ENCODE results near the gene VWA8. TPM values are rescaled to one million over a fixed set of nuclear protein-coding genes. Genes with fewer than 3 reads are reported as not detected.
A peak's percentile ranks its signal among the peaks of the same experiment; 100 is the strongest.
"Not testable (repeated sequence)": the region's sequence is repeated elsewhere in the genome, so short reads cannot be mapped to it uniquely, and the experiment has no call there.

Gene VWA8
- total and polyA plus RNA-seq, 7 experiments from 2014 or later, result 4.8 to 26.3 (median 21.6) TPM

- H3K36me3 Mint-ChIP-seq, result peaks cover 9 to 51% (median 25%) of the 10 kb centered on the region in 5 donors
- CTCF ChIA-PET, result interaction anchor here (0.6 kb wide), 1 partner anchor 92 kb away, joined by 4 read pairs; no protein-coding TSS in a partner anchor
- no peaks in the 10 kb centered on the region for H3K9me3 ChIP-seq (ENCODE audit: control insufficient read depth in 2 of 3, low read length in 3 of 3)
- peaks cover 0 to 7% (median 0%) of the 10 kb centered on the region in 3 experiments for H3K36me3 ChIP-seq (ENCODE audit: control insufficient read depth in 2 of 3, insufficient read depth in 3 of 3, low read length in 3 of 3)
- peaks cover 2 to 21% (median 13%) of the 10 kb centered on the region in 7 donors for H3K4me1 Mint-ChIP-seq
- no peak overlapping the region for H3K27ac Mint-ChIP-seq
- no peaks in the 10 kb centered on the region for H3K9me3 Mint-ChIP-seq
- H3K27ac ChIP-seq (ENCODE audit: low read depth, low read length), result no peak overlapping the region
- H3K4me1 ChIP-seq (ENCODE audit: control insufficient read depth in 2 of 2, insufficient read depth in 2 of 2, low read length in 2 of 2), result no peaks in the 10 kb centered on the region
- POLR2A ChIA-PET, result interaction anchor here (0.5 kb wide), 1 partner anchor 122 kb away, joined by 3 read pairs; no protein-coding TSS in a partner anchor
- no peak overlapping the region for H3K4me3 Mint-ChIP-seq
- H3K4me3 ChIP-seq (ENCODE audit: low read length), result no peak overlapping the region
- ATAC-seq (no peak), DNase-seq (no peak)
- no peaks in the 10 kb centered on the region for H3K27me3 Mint-ChIP-seq
- no peaks in the 10 kb centered on the region for H3K27me3 ChIP-seq (ENCODE audit: control insufficient read depth in 2 of 2, insufficient read depth in 2 of 2, low read length in 2 of 2)
- intact Hi-C loops (cut with micrococcal nuclease), result no loop called here
Measured at GRCh38 chr13:41579881-41580280, 381.0 kb downstream of the VWA8 start.

GRCh38 chr13:41579168-41579567, 381.7 kb downstream of the VWA8 start:
- no peaks in the 10 kb centered on the region for H3K27me3 ChIP-seq (ENCODE audit: control insufficient read depth in 2 of 2, insufficient read depth in 2 of 2, low read length in 2 of 2)
- DNase-seq (no peak), ATAC-seq (no peak)
- H3K4me1 Mint-ChIP-seq, result peaks cover 2 to 21% (median 13%) of the 10 kb centered on the region in 7 donors
- H3K27ac Mint-ChIP-seq, result no peak overlapping the region
- H3K36me3 ChIP-seq (ENCODE audit: control insufficient read depth in 2 of 3, insufficient read depth in 3 of 3, low read length in 3 of 3), result peaks cover 0 to 7% (median 0%) of the 10 kb centered on the region in 3 experiments
- H3K4me3 ChIP-seq (ENCODE audit: low read length), result no peak overlapping the region
- no peak overlapping the region for H3K27ac ChIP-seq (ENCODE audit: low read depth, low read length)
- H3K4me1 ChIP-seq (ENCODE audit: control insufficient read depth in 2 of 2, insufficient read depth in 2 of 2, low read length in 2 of 2), result no peaks in the 10 kb centered on the region
- intact Hi-C loops (cut with micrococcal nuclease), result no loop called here
- POLR2A ChIA-PET, result interaction anchor here (0.5 kb wide), 1 partner anchor 121 kb away, joined by 3 read pairs; no protein-coding TSS in a partner anchor
- no peaks in the 10 kb centered on the region for H3K9me3 ChIP-seq (ENCODE audit: control insufficient read depth in 2 of 3, low read length in 3 of 3)
- peaks cover 9 to 49% (median 28%) of the 10 kb centered on the region in 5 donors for H3K36me3 Mint-ChIP-seq
- H3K27me3 Mint-ChIP-seq, result no peaks in the 10 kb centered on the region
- CTCF ChIA-PET, result no interaction called here
- no peaks in the 10 kb centered on the region for H3K9me3 Mint-ChIP-seq
- no peak overlapping the region for H3K4me3 Mint-ChIP-seq

GRCh38 chr13:41578371-41578770, 382.5 kb downstream of the VWA8 start:
- Mint-ChIP-seq H3K36me3 (peaks cover 9 to 44% (median 27%) of the 10 kb centered on the region in 5 donors), H3K4me3 (no peak overlapping the region), H3K27me3 (no peaks in the 10 kb centered on the region), H3K9me3 (no peaks in the 10 kb centered on the region), H3K4me1 (peaks cover 2 to 21% (median 13%) of the 10 kb centered on the region in 7 donors), H3K27ac (peak overlapping the region in 3 of 9 donors; percentile 21 to 45 (median 38))
- ChIA-PET CTCF (no interaction called here), POLR2A (no interaction called here)
- H3K27me3 ChIP-seq (ENCODE audit: control insufficient read depth in 2 of 2, insufficient read depth in 2 of 2, low read length in 2 of 2), result no peaks in the 10 kb centered on the region
- no peak for DNase-seq
- intact Hi-C loops (cut with micrococcal nuclease), result no loop called here
- H3K4me3 ChIP-seq (ENCODE audit: low read length), result no peak overlapping the region
- no peak overlapping the region for H3K27ac ChIP-seq (ENCODE audit: low read depth, low read length)
- ATAC-seq, result no peak
- H3K9me3 ChIP-seq (ENCODE audit: control insufficient read depth in 2 of 3, low read length in 3 of 3), result no peaks in the 10 kb centered on the region
- no peaks in the 10 kb centered on the region for H3K4me1 ChIP-seq (ENCODE audit: control insufficient read depth in 2 of 2, insufficient read depth in 2 of 2, low read length in 2 of 2)
- H3K36me3 ChIP-seq (ENCODE audit: control insufficient read depth in 2 of 3, insufficient read depth in 3 of 3, low read length in 3 of 3), result peaks cover 0 to 7% (median 0%) of the 10 kb centered on the region in 3 experiments

GRCh38 chr13:41577436-41577835, 383.5 kb downstream of the VWA8 start:
- Histone ChIP-seq H3K4me3 (ENCODE audit: low read length) (no peak overlapping the region), H3K9me3 (ENCODE audit: control insufficient read depth in 2 of 3, low read length in 3 of 3) (no peaks in the 10 kb centered on the region), H3K27ac (ENCODE audit: low read depth, low read length) (no peak overlapping the region), H3K4me1 (ENCODE audit: control insufficient read depth in 2 of 2, insufficient read depth in 2 of 2, low read length in 2 of 2) (no peaks in the 10 kb centered on the region), H3K36me3 (ENCODE audit: control insufficient read depth in 2 of 3, insufficient read depth in 3 of 3, low read length in 3 of 3) (peaks cover 0 to 7% (median 0%) of the 10 kb centered on the region in 3 experiments), H3K27me3 (ENCODE audit: control insufficient read depth in 2 of 2, insufficient read depth in 2 of 2, low read length in 2 of 2) (no peaks in the 10 kb centered on the region)
- Mint-ChIP-seq H3K9me3 (no peaks in the 10 kb centered on the region), H3K4me1 (peaks cover 2 to 21% (median 13%) of the 10 kb centered on the region in 7 donors), H3K27ac (peak overlapping the region in 6 of 9 donors; percentile 21 to 83 (median 31)), H3K27me3 (no peaks in the 10 kb centered on the region), H3K4me3 (peak overlapping the region in 3 of 10 donors; percentile 10 to 48 (median 34)), H3K36me3 (peaks cover 4 to 37% (median 25%) of the 10 kb centered on the region in 5 donors)
- DNase-seq (no peak), ATAC-seq (no peak)
- ChIA-PET POLR2A (no interaction called here), CTCF (interaction anchor here (0.6 kb wide), 1 partner anchor 161 kb away, joined by 3 read pairs; no protein-coding TSS in a partner anchor)
- intact Hi-C loops (cut with micrococcal nuclease), result no loop called here

GRCh38 chr13:41573640-41574039, 387.3 kb downstream of the VWA8 start:
- H3K4me3 Mint-ChIP-seq; CTCF ChIA-PET; intact Hi-C loops (cut with micrococcal nuclease); H3K27ac Mint-ChIP-seq; H3K4me1 ChIP-seq (ENCODE audit: control insufficient read depth in 2 of 2, insufficient read depth in 2 of 2, low read length in 2 of 2); H3K27me3 ChIP-seq (ENCODE audit: control insufficient read depth in 2 of 2, insufficient read depth in 2 of 2, low read length in 2 of 2); H3K9me3 ChIP-seq (ENCODE audit: control insufficient read depth in 2 of 3, low read length in 3 of 3); ATAC-seq; POLR2A ChIA-PET; H3K27ac ChIP-seq (ENCODE audit: low read depth, low read length); H3K9me3 Mint-ChIP-seq; DNase-seq; H3K36me3 ChIP-seq (ENCODE audit: control insufficient read depth in 2 of 3, insufficient read depth in 3 of 3, low read length in 3 of 3); H3K4me3 ChIP-seq (ENCODE audit: low read length); H3K27me3 Mint-ChIP-seq: not testable (repeated sequence)
- H3K4me1 Mint-ChIP-seq, result peaks cover 2 to 20% (median 11%) of the 10 kb centered on the region in 7 donors
- H3K36me3 Mint-ChIP-seq, result peaks cover 0 to 34% (median 28%) of the 10 kb centered on the region in 5 donors

GRCh38 chr13:41571817-41572340, 389.0 kb downstream of the VWA8 start:
- H3K9me3 Mint-ChIP-seq; POLR2A ChIA-PET; H3K4me3 ChIP-seq (ENCODE audit: low read length); H3K27me3 Mint-ChIP-seq; ATAC-seq; CTCF ChIA-PET; H3K4me3 Mint-ChIP-seq; H3K27ac ChIP-seq (ENCODE audit: low read depth, low read length); H3K9me3 ChIP-seq (ENCODE audit: control insufficient read depth in 2 of 3, low read length in 3 of 3); intact Hi-C loops (cut with micrococcal nuclease); H3K4me1 ChIP-seq (ENCODE audit: control insufficient read depth in 2 of 2, insufficient read depth in 2 of 2, low read length in 2 of 2); DNase-seq; H3K27ac Mint-ChIP-seq; H3K27me3 ChIP-seq (ENCODE audit: control insufficient read depth in 2 of 2, insufficient read depth in 2 of 2, low read length in 2 of 2): not testable (repeated sequence)
- Mint-ChIP-seq H3K36me3 (peaks cover 0 to 37% (median 31%) of the 10 kb centered on the region in 5 donors), H3K4me1 (peaks cover 0 to 12% (median 2%) of the 10 kb centered on the region in 7 donors)
- peaks cover 0 to 11% (median 0%) of the 10 kb centered on the region in 3 experiments for H3K36me3 ChIP-seq (ENCODE audit: control insufficient read depth in 2 of 3, insufficient read depth in 3 of 3, low read length in 3 of 3)

DNA sequence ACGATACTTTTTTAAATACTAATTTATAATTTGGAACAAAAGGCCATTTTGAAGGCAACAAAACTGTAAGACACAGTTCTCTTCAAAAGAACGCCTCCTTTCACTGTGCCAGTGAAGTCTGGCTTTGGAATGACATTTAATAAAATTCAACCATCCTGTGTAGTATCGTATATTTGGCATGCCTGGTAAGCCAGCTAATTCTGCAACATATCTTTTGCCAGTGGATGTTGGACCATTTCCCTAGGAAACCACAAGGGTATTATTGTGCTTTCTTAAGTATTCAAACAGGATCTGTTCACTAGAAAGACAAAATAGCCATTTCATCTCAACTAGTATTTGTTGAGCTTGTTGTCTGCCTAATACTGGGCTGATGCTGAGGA, 391.9 kb downstream of the VWA8 start:
- peaks cover 0 to 21% (median 13%) of the 10 kb centered on the region in 5 donors for H3K36me3 Mint-ChIP-seq
- no peaks in the 10 kb centered on the region for H3K9me3 ChIP-seq (ENCODE audit: control insufficient read depth in 2 of 3, low read length in 3 of 3)
- ChIA-PET POLR2A (no interaction called here), CTCF (interaction anchor here (1.6 kb wide), 1 partner anchor 110 kb away, joined by 5 read pairs; no protein-coding TSS in a partner anchor)
- no peaks in the 10 kb centered on the region for H3K27me3 Mint-ChIP-seq
- H3K4me3 Mint-ChIP-seq, result no peak overlapping the region
- no peaks in the 10 kb centered on the region for H3K4me1 ChIP-seq (ENCODE audit: control insufficient read depth in 2 of 2, insufficient read depth in 2 of 2, low read length in 2 of 2)
- intact Hi-C loops (cut with micrococcal nuclease), result loop anchor here in 1 of 2 donors (5.0 kb wide), 1 partner anchor 42 kb away; no protein-coding TSS in a partner anchor
- peaks cover 0 to 20% (median 2%) of the 10 kb centered on the region in 7 donors for H3K4me1 Mint-ChIP-seq
- H3K27ac Mint-ChIP-seq, result peak overlapping the region in 3 of 9 donors; percentile 56 to 76 (median 70)
- no peaks in the 10 kb centered on the region for H3K9me3 Mint-ChIP-seq
- H3K36me3 ChIP-seq (ENCODE audit: control insufficient read depth in 2 of 3, insufficient read depth in 3 of 3, low read length in 3 of 3), result peaks cover 0 to 4% (median 0%) of the 10 kb centered on the region in 3 experiments
- no peaks in the 10 kb centered on the region for H3K27me3 ChIP-seq (ENCODE audit: control insufficient read depth in 2 of 2, insufficient read depth in 2 of 2, low read length in 2 of 2)
- H3K4me3 ChIP-seq (ENCODE audit: low read length), result no peak overlapping the region
- no peak overlapping the region for H3K27ac ChIP-seq (ENCODE audit: low read depth, low read length)
- no peak for DNase-seq
- no peak for ATAC-seq
